Parathyroid adenoma (tissue), 2 donors: Measurements from ENCODE around the gene MAPT.
"Not testable (repeated sequence)": the region's sequence is repeated elsewhere in the genome, so short reads cannot be mapped to it uniquely, and the experiment has no call there.

Source experiments
- H2AFZ ChIP-seq: fragments of 300-600 bp; sonication (generic); one replicate; pipeline ENCODE4 v1.7.0; 2017; ENCODE audit warnings: antibody characterized with exemption, mild to moderate bottlenecking
- H3K27ac ChIP-seq: fragments of 300-600 bp; sonication (generic); one replicate; pipeline ENCODE4 v1.7.0; 2017
- H3K27me3 ChIP-seq: fragments of 300-600 bp; sonication (generic); one replicate; pipeline ENCODE4 v1.7.0; 2017; ENCODE audit warnings: low read length; ENCODE audit not compliant: control insufficient read depth, insufficient read depth
- H3K36me3 ChIP-seq: fragments of 300-600 bp; sonication (generic); one replicate; pipeline ENCODE4 v1.7.0; 2017; ENCODE audit warnings: low read length; ENCODE audit not compliant: control insufficient read depth, insufficient read depth
- H3K4me1 ChIP-seq: fragments of 300-600 bp; sonication (generic); one replicate; pipeline ENCODE4 v1.7.0; 2017; ENCODE audit warnings: control low read depth
- H3K4me2 ChIP-seq: fragments of 300-600 bp; sonication (generic); one replicate; pipeline ENCODE4 v1.7.0; 2017; ENCODE audit warnings: low read length
- H3K4me3 ChIP-seq: fragments of 300-600 bp; sonication (generic); one replicate; pipeline ENCODE4 v1.7.0; 2017; ENCODE audit warnings: low read depth, low read length
- H3K79me2 ChIP-seq: fragments of 300-600 bp; sonication (generic); one replicate; pipeline ENCODE4 v1.7.0; 2017; ENCODE audit warnings: control low read depth
- H3K9ac ChIP-seq: fragments of 300-600 bp; sonication (generic); one replicate; pipeline ENCODE4 v1.7.0; 2017; ENCODE audit warnings: mild to moderate bottlenecking
- H3K9me3 ChIP-seq: fragments of 300-600 bp; sonication (generic); one replicate; pipeline ENCODE4 v1.7.0; 2017; ENCODE audit warnings: low read length; ENCODE audit not compliant: control insufficient read depth
- TF ChIP-seq, protein P1 (sequence below): fragments of 300-600 bp; sonication (generic); IDR thresholded peaks from one replicate; pipeline ENCODE4 v1.7.0; 2017; ENCODE audit warnings: antibody characterized with exemption, mild to moderate bottlenecking
- donor health status: primary hyperparathyroidism.

The MAPT gene

DNA sequence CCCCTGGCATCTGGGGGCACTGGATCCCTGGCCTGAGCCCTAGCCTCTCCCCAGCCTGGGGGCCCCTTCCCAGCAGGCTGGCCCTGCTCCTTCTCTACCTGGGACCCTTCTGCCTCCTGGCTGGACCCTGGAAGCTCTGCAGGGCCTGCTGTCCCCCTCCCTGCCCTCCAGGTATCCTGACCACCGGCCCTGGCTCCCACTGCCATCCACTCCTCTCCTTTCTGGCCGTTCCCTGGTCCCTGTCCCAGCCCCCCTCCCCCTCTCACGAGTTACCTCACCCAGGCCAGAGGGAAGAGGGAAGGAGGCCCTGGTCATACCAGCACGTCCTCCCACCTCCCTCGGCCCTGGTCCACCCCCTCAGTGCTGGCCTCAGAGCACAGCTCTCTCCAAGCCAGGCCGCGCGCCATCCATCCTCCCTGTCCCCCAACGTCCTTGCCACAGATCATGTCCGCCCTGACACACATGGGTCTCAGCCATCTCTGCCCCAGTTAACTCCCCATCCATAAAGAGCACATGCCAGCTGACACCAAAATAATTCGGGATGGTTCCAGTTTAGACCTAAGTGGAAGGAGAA is 118.2 kb downstream of the MAPT start:
- Histone ChIP-seq H2AFZ (no peak overlapping the region), H3K36me3 (no peaks in the 10 kb centered on the region), H3K9me3 (no peaks in the 10 kb centered on the region), H3K4me1 (no peaks in the 10 kb centered on the region), H3K79me2 (no peaks in the 10 kb centered on the region), H3K4me3 (no peak overlapping the region), H3K9ac (no peak overlapping the region), H3K27me3 (no peaks in the 10 kb centered on the region), H3K27ac (no peak overlapping the region), H3K4me2 (no peak overlapping the region)
- TF ChIP-seq, protein P1, sequence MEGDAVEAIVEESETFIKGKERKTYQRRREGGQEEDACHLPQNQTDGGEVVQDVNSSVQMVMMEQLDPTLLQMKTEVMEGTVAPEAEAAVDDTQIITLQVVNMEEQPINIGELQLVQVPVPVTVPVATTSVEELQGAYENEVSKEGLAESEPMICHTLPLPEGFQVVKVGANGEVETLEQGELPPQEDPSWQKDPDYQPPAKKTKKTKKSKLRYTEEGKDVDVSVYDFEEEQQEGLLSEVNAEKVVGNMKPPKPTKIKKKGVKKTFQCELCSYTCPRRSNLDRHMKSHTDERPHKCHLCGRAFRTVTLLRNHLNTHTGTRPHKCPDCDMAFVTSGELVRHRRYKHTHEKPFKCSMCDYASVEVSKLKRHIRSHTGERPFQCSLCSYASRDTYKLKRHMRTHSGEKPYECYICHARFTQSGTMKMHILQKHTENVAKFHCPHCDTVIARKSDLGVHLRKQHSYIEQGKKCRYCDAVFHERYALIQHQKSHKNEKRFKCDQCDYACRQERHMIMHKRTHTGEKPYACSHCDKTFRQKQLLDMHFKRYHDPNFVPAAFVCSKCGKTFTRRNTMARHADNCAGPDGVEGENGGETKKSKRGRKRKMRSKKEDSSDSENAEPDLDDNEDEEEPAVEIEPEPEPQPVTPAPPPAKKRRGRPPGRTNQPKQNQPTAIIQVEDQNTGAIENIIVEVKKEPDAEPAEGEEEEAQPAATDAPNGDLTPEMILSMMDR = no peak

DNA sequence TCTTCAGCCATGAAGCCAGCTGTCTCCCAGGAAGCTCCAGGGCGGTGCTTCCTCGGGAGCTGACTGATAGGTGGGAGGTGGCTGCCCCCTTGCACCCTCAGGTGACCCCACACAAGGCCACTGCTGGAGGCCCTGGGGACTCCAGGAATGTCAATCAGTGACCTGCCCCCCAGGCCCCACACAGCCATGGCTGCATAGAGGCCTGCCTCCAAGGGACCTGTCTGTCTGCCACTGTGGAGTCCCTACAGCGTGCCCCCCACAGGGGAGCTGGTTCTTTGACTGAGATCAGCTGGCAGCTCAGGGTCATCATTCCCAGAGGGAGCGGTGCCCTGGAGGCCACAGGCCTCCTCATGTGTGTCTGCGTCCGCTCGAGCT is 118.8 kb downstream of the MAPT start:
- H3K79me2 ChIP-seq = no peaks in the 10 kb centered on the region
- H3K9ac ChIP-seq = no peak overlapping the region
- H3K36me3 ChIP-seq = no peaks in the 10 kb centered on the region
- TF ChIP-seq, protein P1 = no peak
- H3K4me1 ChIP-seq = no peaks in the 10 kb centered on the region
- H3K27me3 ChIP-seq = no peaks in the 10 kb centered on the region
- no peak overlapping the region for H3K4me3 ChIP-seq
- no peak overlapping the region for H3K27ac ChIP-seq
- H3K4me2 ChIP-seq = no peak overlapping the region
- no peak overlapping the region for H2AFZ ChIP-seq
- no peaks in the 10 kb centered on the region for H3K9me3 ChIP-seq

DNA sequence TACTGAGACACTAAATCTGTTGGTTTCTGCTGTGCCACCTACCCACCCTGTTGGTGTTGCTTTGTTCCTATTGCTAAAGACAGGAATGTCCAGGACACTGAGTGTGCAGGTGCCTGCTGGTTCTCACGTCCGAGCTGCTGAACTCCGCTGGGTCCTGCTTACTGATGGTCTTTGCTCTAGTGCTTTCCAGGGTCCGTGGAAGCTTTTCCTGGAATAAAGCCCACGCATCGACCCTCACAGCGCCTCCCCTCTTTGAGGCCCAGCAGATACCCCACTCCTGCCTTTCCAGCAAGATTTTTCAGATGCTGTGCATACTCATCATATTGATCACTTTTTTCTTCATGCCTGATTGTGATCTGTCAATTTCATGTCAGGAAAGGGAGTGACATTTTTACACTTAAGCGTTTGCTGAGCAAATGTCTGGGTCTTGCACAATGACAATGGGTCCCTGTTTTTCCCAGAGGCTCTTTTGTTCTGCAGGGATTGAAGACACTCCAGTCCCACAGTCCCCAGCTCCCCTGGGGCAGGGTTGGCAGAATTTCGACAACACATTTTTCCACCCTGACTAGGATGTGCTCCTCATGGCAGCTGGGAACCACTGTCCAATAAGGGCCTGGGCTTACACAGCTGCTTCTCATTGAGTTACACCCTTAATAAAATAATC is 119.3 kb downstream of the MAPT start:
- Histone ChIP-seq H3K27ac (no peak overlapping the region), H2AFZ (no peak overlapping the region), H3K9ac (no peak overlapping the region)

DNA sequence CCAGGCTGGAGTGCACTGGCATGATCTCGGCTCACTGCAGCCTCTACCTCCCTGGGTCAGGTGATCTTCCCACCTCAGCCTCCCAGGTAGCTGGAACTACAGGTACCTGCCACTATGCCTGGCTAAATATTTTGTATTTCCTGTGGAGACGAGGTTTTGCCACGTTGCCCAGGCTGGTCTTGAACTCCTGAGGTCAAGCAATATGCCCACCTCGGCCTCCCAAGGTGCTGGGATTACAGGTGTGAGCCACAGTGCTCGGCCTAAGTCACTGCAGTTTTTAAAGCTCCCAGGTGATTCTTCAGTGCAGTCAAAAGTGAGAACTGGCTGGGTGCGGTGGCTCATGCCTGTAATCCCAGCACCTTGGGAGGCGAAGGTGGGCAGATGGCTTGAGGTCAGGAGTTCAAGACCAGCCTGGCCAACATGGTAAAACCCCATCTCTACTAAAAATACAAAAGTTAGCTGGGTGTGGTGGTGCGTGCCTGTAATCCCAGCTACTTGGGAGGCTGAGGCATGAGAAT is 125.1 kb downstream of the MAPT start:
- not testable (repeated sequence) for H3K4me2 ChIP-seq, H3K4me3 ChIP-seq, H3K36me3 ChIP-seq, H3K9ac ChIP-seq, H3K27me3 ChIP-seq, H2AFZ ChIP-seq, H3K27ac ChIP-seq, H3K79me2 ChIP-seq, H3K9me3 ChIP-seq, H3K4me1 ChIP-seq

More for the DNA sequence above, 119.3 kb downstream of the MAPT start:
- Histone ChIP-seq H3K79me2 (no peaks in the 10 kb centered on the region), H3K4me2 (no peak overlapping the region), H3K4me1 (no peaks in the 10 kb centered on the region), H3K9me3 (no peaks in the 10 kb centered on the region), H3K4me3 (no peak overlapping the region), H3K27me3 (no peaks in the 10 kb centered on the region), H3K36me3 (no peaks in the 10 kb centered on the region)
- TF ChIP-seq, protein P1 = no peak

DNA sequence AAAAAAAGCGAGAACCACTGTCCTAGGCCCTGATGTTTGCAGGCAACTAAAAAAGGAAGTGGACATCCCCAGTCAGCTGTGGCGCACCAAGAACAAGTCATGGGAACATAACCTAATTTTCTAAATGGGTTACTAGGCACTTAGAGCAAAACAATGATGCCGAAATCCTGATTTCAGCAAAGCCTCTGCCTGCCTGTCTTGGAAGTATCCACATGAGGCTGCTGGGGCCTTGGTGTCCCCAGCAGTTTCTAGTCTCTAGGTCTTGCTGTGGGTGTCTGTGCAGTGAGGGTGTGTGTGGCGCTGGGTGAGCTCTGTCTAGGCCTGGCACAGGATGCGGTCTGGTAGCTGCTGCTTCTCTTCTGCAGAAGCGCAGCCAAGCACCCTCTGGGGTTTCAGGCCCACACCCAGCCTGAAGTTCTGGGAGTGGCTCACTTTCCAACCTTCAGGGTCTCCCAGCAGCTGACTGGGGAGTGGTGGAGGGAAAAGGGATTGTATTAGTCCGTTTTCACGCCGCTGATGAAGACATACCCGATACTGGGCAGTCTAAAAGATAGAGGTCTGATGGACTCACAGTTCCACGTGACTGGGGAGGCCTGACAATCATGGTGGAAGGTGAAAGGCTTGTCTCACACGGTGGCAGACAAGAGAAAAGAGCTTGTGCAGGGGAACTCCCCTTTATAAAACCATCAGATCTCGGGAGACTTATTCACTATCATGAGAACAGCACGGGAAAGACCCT is 125.8 kb downstream of the MAPT start:
- H3K79me2 ChIP-seq = no peaks in the 10 kb centered on the region
- no peaks in the 10 kb centered on the region for H3K9me3 ChIP-seq
- H3K36me3 ChIP-seq = no peaks in the 10 kb centered on the region
- no peak overlapping the region for H3K4me2 ChIP-seq
- no peak overlapping the region for H3K9ac ChIP-seq
- no peak overlapping the region for H3K4me3 ChIP-seq
- H3K4me1 ChIP-seq = no peaks in the 10 kb centered on the region
- no peak overlapping the region for H3K27ac ChIP-seq
- no peak overlapping the region for H2AFZ ChIP-seq
- TF ChIP-seq, protein P1 = no peak
- H3K27me3 ChIP-seq = no peaks in the 10 kb centered on the region
